ENCODE measurements around the gene PIK3C2G.

GRCh38 chr12:18257251-18257650, 4.1 kb upstream of the PIK3C2G start:
- TF ChIP-seq TCF7L2 (IDR thresholded peaks at IDR 0.05; ENCODE audit: low read depth, low read length), result no peak
- no peak for TF ChIP-seq CTCF (IDR thresholded peaks at IDR 0.05)
- TF ChIP-seq SIN3A (IDR thresholded peaks at IDR 0.05; ENCODE audit: borderline replicate concordance, insufficient read depth, low read depth, low read length), result no peak
- TF ChIP-seq POLR2AphosphoS5 (IDR thresholded peaks at IDR 0.05; ENCODE audit: low read depth, low read length), result no peak
- no peak for TF ChIP-seq REST (IDR thresholded peaks at IDR 0.05; ENCODE audit: insufficient read depth in 1 of 2, low read depth in 2 of 2, low read length in 1 of 2)
